ENCODE results near the gene NPY1R. TPM values are rescaled to one million over a fixed set of nuclear protein-coding genes. Genes with fewer than 3 reads are reported as not detected.

The NPY1R gene
- total RNA-seq, 1 donor, result under 0.01 TPM

GRCh38 chr4:163303069-163303468 lies 29.3 kb downstream of the NPY1R start:
- Histone ChIP-seq H3K4me2 (ENCODE audit: insufficient read depth, low read length) (no peak overlapping the region), H3K27ac (ENCODE audit: low read depth, low read length) (no peak overlapping the region), H3K4me1 (ENCODE audit: insufficient read depth, low read length) (no peaks in the 10 kb centered on the region), H3K27me3 (ENCODE audit: insufficient read depth, low read length) (no peaks in the 10 kb centered on the region), H3K36me3 (ENCODE audit: insufficient read depth, low read length) (no peaks in the 10 kb centered on the region), H3K79me2 (ENCODE audit: insufficient read depth, low read length) (no peaks in the 10 kb centered on the region), H3K4me3 (ENCODE audit: insufficient read depth, low read length) (no peak overlapping the region), H2AFZ (ENCODE audit: low read length) (no peak overlapping the region), H3K9me3 (ENCODE audit: low read depth, low read length) (no peaks in the 10 kb centered on the region), H4K20me1 (ENCODE audit: insufficient read depth, low read length) (no peaks in the 10 kb centered on the region)
- no peak for TF ChIP-seq CTCF (IDR thresholded peaks at IDR 0.05; ENCODE audit: extremely low read depth, low read depth, low read length)
- DNase-seq (ENCODE audit: insufficient read length, low spot score, missing footprints), result no peak

GRCh38 chr4:163300445-163300844 lies 32.0 kb downstream of the NPY1R start:
- Histone ChIP-seq H3K4me3 (ENCODE audit: insufficient read depth, low read length) (no peak overlapping the region), H3K79me2 (ENCODE audit: insufficient read depth, low read length) (no peaks in the 10 kb centered on the region), H3K36me3 (ENCODE audit: insufficient read depth, low read length) (no peaks in the 10 kb centered on the region), H4K20me1 (ENCODE audit: insufficient read depth, low read length) (no peaks in the 10 kb centered on the region), H3K27me3 (ENCODE audit: insufficient read depth, low read length) (no peaks in the 10 kb centered on the region), H2AFZ (ENCODE audit: low read length) (no peak overlapping the region), H3K9me3 (ENCODE audit: low read depth, low read length) (no peaks in the 10 kb centered on the region), H3K4me1 (ENCODE audit: insufficient read depth, low read length) (no peaks in the 10 kb centered on the region), H3K27ac (ENCODE audit: low read depth, low read length) (no peak overlapping the region), H3K4me2 (ENCODE audit: insufficient read depth, low read length) (no peak overlapping the region)
- no peak for TF ChIP-seq CTCF (IDR thresholded peaks at IDR 0.05; ENCODE audit: extremely low read depth, low read depth, low read length)
- no peak for DNase-seq (ENCODE audit: insufficient read length, low spot score, missing footprints)

DNA sequence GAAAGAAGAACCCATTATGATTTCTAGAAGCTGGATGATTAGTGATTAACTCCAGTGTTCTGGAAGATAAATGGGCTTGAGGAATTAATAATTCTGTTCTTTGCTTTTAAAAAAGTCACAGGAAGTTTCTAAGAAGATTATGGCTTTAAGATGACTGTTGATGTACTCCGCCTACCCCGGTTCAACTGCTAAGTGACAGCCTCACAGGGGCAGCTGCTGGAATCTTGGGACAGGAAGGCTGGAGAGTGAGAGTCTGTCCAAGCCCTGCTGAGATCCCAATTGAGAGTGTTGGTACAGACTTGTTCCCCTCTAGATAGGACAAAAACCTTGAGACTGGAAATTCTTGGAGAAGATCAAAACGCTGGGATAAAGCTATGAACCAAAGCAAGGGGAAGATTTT lies 37.3 kb downstream of the NPY1R start:
- Histone ChIP-seq H3K36me3 (ENCODE audit: insufficient read depth, low read length) (no peaks in the 10 kb centered on the region), H4K20me1 (ENCODE audit: insufficient read depth, low read length) (no peaks in the 10 kb centered on the region)
- no peak for TF ChIP-seq CTCF (IDR thresholded peaks at IDR 0.05; ENCODE audit: extremely low read depth, low read depth, low read length)

DNA sequence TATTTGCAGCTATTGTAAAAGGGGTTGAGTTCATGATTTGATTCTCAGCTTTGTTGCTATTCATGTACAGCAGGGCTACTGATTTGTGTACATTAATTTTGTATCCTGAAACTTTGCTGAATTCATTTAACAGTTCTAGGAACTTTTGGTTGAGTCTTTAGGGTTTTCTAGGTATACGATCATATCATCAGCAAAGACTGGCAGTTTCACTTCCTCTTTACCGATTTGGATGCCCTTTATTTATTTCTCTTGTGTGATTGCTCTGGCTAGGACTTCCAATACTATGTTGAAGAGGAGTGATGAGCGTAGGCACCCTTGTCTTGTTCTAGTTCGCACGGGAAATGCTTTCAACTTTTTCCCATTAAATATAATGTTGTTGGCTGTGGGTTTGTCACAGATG lies 48.1 kb downstream of the NPY1R start:
- Histone ChIP-seq H3K4me1 (ENCODE audit: insufficient read depth, low read length) (no peaks in the 10 kb centered on the region), H2AFZ (ENCODE audit: low read length) (no peak overlapping the region), H3K36me3 (ENCODE audit: insufficient read depth, low read length) (no peaks in the 10 kb centered on the region), H3K27ac (ENCODE audit: low read depth, low read length) (no peak overlapping the region), H3K4me2 (ENCODE audit: insufficient read depth, low read length) (no peak overlapping the region), H4K20me1 (ENCODE audit: insufficient read depth, low read length) (no peaks in the 10 kb centered on the region), H3K9me3 (ENCODE audit: low read depth, low read length) (no peaks in the 10 kb centered on the region), H3K4me3 (ENCODE audit: insufficient read depth, low read length) (no peak overlapping the region), H3K79me2 (ENCODE audit: insufficient read depth, low read length) (no peaks in the 10 kb centered on the region), H3K27me3 (ENCODE audit: insufficient read depth, low read length) (no peaks in the 10 kb centered on the region)
- no peak for DNase-seq (ENCODE audit: insufficient read length, low spot score, missing footprints)
- no peak for TF ChIP-seq CTCF (IDR thresholded peaks at IDR 0.05; ENCODE audit: extremely low read depth, low read depth, low read length)

More for the DNA sequence above, 37.3 kb downstream of the NPY1R start:
- no peak overlapping the region for H2AFZ ChIP-seq (ENCODE audit: low read length)
- no peak overlapping the region for H3K27ac ChIP-seq (ENCODE audit: low read depth, low read length)
- no peak overlapping the region for H3K4me2 ChIP-seq (ENCODE audit: insufficient read depth, low read length)
- no peak overlapping the region for H3K4me3 ChIP-seq (ENCODE audit: insufficient read depth, low read length)
- H3K79me2 ChIP-seq (ENCODE audit: insufficient read depth, low read length), result no peaks in the 10 kb centered on the region
- H3K4me1 ChIP-seq (ENCODE audit: insufficient read depth, low read length), result no peaks in the 10 kb centered on the region
- H3K9me3 ChIP-seq (ENCODE audit: low read depth, low read length), result no peaks in the 10 kb centered on the region
- DNase-seq (ENCODE audit: insufficient read length, low spot score, missing footprints), result no peak
- H3K27me3 ChIP-seq (ENCODE audit: insufficient read depth, low read length), result no peaks in the 10 kb centered on the region
